ENCODE measurements around the gene GNPTAB.
A peak's percentile ranks its signal among the peaks of the same experiment; 100 is the strongest.

GNPTAB gene

DNA sequence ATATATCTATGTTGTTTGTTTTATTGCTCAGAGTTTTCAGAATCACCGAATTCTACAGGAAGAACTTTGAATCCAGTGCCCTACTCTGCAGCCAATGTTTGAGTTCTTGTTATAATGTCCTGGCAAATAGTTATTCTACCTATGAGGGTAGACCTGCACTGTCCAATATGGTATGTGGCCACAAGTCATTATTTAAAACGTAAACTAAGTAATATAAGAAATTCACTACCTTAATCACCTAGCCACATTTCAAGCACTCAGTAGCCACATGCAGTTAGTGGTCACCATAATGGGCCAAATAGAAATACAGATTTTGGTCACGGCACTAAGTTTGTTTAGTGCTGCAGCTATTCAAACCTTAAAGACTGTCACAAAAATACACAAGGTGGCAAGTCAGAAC, 26.4 kb downstream of the GNPTAB start:
- DNase-seq (ENCODE audit: low read depth): no peak

DNA sequence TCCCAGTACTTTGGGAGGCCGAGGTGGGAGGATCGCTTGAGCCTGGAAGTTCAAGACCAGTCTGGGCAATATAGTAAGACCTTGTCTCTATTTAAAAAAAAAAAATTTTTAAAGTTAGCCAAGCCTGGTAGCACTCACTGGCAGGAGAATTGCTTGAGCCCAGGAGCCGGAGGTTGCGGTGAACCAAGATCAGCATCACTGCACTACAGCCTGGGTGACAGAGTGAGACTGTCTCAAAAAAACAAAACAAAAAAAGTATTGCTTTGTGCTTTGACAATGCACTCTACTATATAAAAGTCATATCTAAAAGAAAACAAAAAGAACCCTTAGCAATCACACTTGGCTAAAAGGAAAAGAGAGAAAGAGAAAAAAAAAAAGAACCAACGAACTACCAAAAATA, 26.8 kb downstream of the GNPTAB start:
- no peak for DNase-seq (ENCODE audit: low read depth)

DNA sequence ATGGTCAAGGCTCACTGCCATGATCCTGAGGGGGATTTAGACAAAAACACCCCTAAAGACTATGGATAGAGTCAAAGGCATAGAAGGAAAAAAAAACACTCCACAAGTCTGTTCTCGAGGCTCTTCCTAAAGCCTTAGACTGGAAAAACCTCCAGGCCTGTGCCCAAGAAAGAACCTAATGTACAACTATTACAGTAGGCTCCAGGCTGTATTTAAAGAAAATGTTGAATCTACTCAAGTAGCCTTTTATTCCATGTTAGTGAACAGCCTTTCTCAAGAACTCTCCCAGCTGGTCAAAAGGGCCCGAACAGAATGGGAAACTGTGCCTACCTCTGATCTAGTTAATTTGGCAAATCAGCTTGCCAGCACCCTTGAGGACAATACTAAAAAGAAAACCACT, 28.3 kb downstream of the GNPTAB start:
- DNase-seq (ENCODE audit: low read depth): no peak

GRCh38 chr12:101799774-101800173, 31.0 kb downstream of the GNPTAB start:
- DNase-seq (ENCODE audit: low read depth): no peak

- no peak for DNase-seq (ENCODE audit: low read depth)
Measured at GRCh38 chr12:101795786-101796185, 35.0 kb downstream of the GNPTAB start.

DNA sequence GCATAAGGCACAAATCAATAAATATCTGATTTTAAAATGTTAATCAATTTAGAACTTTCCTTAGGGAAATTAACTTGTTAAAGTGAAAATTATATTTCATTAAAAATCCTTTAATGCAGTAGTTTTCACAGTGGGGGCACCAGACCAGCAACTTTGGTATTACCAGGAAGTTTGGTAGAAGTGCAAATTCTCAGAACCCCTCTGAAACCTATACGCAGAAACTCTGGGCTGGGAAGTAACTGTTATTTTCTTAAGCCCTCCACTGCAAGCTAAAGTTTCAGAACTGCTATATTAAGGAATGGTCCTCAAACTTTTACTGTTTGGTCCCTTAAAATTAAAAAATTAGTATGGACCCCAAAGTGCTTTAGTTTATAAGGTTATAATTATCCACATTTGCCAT, 35.7 kb downstream of the GNPTAB start:
- DNase-seq (ENCODE audit: low read depth): no peak

- no peak for DNase-seq (ENCODE audit: low read depth)
Measured at GRCh38 chr12:101794574-101794973, 36.2 kb downstream of the GNPTAB start.

- DNase-seq (ENCODE audit: low read depth): no peak
Measured at GRCh38 chr12:101793401-101793800, 37.4 kb downstream of the GNPTAB start.

- DNase-seq (ENCODE audit: low read depth): no peak
Measured at GRCh38 chr12:101792046-101792931, 38.5 kb downstream of the GNPTAB start.

- no peak for DNase-seq (ENCODE audit: low read depth)
Measured at GRCh38 chr12:101789171-101789570, 41.6 kb downstream of the GNPTAB start.

DNA sequence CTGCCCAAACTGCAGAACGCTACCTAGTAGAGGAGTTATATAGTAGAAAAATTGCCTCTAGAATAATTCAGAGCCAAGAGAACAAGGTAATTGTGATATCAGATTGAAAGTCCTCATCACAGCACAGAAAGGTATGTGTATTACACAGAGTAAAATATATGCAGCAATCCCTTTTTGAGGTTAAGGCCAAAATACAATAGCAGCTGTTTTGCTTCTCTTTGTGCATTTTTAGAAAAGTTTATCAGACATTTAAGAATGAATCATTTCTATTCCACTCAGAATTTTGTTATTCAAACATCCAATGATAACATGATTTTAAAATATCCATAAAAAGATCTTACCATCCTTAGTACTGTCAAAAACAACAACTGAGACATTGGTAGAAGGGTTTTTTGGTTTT, 45.1 kb downstream of the GNPTAB start:
- DNase-seq (ENCODE audit: low read depth): no peak

DNA sequence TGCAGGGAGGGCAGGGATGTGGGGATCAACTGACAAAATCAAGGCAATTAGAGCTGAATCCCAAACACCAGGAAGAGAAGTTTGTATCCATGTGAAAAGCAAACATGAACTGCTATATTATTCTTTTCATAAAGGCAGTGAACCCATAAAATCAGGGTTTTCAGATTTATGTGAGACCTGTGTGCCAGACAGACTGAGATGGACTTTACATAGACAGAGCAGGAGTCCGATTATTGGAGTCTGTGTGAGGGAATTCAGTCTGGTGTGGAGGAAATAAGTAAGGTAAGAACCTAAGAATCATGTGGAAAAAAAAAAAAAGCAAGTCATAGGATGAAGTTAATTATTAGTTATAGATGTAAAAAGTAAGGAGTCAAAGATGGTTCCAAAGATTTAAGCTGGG, 46.4 kb downstream of the GNPTAB start:
- no peak for DNase-seq (ENCODE audit: low read depth)

GRCh38 chr12:101783838-101784237, 46.9 kb downstream of the GNPTAB start:
- DNase-seq (ENCODE audit: low read depth): no peak

- no peak for DNase-seq (ENCODE audit: low read depth)
Measured at GRCh38 chr12:101783150-101783549, 47.6 kb downstream of the GNPTAB start.

DNA sequence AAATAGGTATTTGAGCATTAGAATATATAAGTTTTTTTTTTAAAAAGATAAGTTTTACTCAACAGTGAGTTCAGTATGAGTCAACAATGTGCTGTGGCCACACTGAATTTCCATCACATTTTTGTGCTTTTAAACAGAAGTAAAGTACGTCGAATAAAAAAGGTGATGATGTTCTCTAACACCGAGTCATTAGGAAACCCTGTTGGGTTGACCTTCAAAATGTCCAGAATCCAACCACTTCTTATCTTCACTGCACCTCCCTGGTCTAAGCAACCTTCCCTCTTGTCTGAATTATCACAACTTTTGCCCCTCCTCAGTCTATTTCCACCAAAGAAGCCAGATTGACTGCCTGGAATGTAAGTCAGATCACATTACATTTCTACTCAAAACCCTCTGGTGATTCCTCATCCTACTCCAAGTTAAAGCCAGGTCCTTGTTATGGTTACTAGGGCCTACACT, 48.5 kb downstream of the GNPTAB start:
- DNase-seq (ENCODE audit: low read depth): no peak

- no peak for DNase-seq (ENCODE audit: low read depth)
Measured at GRCh38 chr12:101781834-101782233, 48.9 kb downstream of the GNPTAB start.

- DNase-seq (ENCODE audit: low read depth): no peak
Measured at GRCh38 chr12:101780599-101780998, 50.2 kb downstream of the GNPTAB start.

DNA sequence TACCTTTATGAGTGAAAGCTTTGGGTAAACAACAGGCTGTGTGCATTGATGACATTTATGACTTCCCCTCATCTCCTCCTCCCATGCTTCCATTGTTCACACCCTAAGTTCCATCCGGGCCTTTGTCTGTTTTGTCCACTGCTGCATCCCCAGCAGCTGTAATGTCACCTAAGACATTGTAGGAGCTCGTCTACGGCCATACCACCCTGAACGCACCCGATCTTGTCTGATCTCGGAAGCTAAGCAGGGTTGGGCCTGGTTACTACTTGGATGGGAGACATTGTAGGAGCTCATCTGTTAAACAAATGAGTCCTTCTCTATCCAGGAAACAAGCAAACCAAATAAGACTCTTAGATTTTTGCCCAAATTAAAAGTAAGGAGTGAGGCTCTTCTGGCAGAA, 51.1 kb downstream of the GNPTAB start:
- no peak for DNase-seq (ENCODE audit: low read depth)

DNA sequence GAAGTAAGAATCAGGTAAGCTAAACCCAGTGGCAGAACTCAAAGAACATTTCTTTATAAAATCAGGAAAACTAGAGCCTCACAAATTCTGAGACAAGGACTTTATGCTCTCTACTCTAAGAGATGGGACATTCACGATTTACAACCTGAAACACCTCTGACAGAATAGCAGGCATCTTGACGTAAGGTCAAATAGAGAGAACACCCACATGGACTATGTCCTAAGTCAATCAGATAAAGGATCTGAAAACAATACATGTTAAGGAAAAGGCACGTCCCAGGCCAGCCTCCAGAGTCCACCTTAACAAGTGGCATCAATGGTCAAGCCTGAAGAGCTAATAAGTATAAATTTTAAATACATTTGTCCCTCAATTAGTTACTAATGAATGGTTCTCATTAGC, 51.6 kb downstream of the GNPTAB start:
- no peak for DNase-seq (ENCODE audit: low read depth)

DNA sequence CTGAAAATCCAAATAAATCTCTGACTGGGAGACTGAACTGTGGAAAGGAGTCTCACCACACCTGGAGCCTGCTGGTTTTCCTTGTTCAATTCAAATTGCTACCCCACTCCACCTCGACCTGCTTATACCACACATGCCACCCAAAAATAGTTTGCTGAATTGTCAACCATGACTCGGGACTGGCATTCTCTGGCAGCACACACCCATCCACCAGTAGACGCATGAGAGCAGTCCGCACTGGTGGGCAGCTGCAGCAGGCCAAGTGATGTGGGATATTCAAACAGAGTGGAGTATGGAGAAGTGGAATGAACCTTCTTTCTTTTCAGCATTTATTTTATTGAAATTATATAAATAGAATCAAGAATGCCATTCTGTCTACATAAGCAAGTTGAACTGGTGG, 52.8 kb downstream of the GNPTAB start:
- no peak for DNase-seq (ENCODE audit: low read depth)

GRCh38 chr12:101777485-101777884, 53.3 kb downstream of the GNPTAB start:
- no peak for DNase-seq (ENCODE audit: low read depth)

DNA sequence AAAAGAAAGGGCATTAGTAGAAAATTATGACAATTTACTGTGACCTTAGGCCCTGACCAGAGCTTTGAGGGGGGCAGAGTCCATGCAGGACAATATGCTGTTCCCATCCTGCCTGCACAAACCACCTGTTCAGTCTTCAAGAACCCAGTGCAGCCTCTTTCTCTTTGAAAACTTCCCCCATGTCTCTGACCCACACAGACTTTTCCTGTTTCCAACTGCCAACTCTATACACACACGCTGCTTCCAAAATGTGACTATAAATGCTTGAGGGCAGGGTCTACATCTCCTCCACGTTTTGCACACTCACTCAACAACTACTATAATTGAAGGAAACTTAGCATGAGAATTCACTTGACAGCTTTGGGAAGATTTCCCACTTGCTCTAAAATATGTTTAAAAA, 54.9 kb downstream of the GNPTAB start:
- DNase-seq (ENCODE audit: low read depth): no peak

- DNase-seq (ENCODE audit: low read depth): peak; percentile 56
Measured at GRCh38 chr12:101773650-101774162, 57.1 kb downstream of the GNPTAB start.
